CD14-positive monocyte (primary cell): ENCODE measurements around the gene FOXA1. TPM values are rescaled to one million over a fixed set of nuclear protein-coding genes. Genes with fewer than 3 reads are reported as not detected.

Experiments used
- DNase-seq, 3 donors: peaks; one replicate each; pipeline ENCODE4 v3.0.0-alpha.2; 2011 to 2022
- H2AFZ ChIP-seq: 2 replicates; pipeline ENCODE4 v1.6.0; 2012; ENCODE audit warnings: mild to moderate bottlenecking, low read depth, low read length, inconsistent platforms; ENCODE audit not compliant: insufficient read depth, poor library complexity, severe bottlenecking
- H3K27ac ChIP-seq, 2 donors: 1 replicate in 1 of 2; 2 replicates in 1 of 2; pipeline ENCODE4 v1.5.1; 2012 to 2013; ENCODE audit warnings: low read length in 2 of 2, control low read depth in 1 of 2, inconsistent platforms in 1 of 2, low read depth in 1 of 2, mild to moderate bottlenecking in 1 of 2
- H3K27me3 ChIP-seq, 2 donors: one replicate each; pipeline versions ENCODE4 v1.6.0 to v1.6.1; 2011 to 2013; ENCODE audit warnings: low read length in 2 of 2; ENCODE audit not compliant: control insufficient read depth in 2 of 2, insufficient read depth in 2 of 2
- H3K36me3 ChIP-seq, 2 donors: replicated peaks in 1 of 2; 1 replicate in 1 of 2; 2 replicates in 1 of 2; pipeline versions ENCODE4 v1.5.1 to v1.6.1; 2012 to 2013; ENCODE audit warnings: low read length in 2 of 2, control low read depth in 1 of 2, inconsistent platforms in 1 of 2, mild to moderate bottlenecking in 1 of 2; ENCODE audit not compliant: insufficient read depth in 2 of 2, control insufficient read depth in 1 of 2
- H3K4me1 ChIP-seq, 2 donors: 1 replicate in 1 of 2; 2 replicates in 1 of 2; pipeline versions ENCODE4 v1.5.1 to v1.6.1; 2012 to 2013; ENCODE audit warnings: low read length in 2 of 2, control low read depth in 1 of 2, inconsistent platforms in 1 of 2, mild to moderate bottlenecking in 1 of 2, moderate library complexity in 1 of 2; ENCODE audit not compliant: insufficient read depth in 2 of 2, control insufficient read depth in 1 of 2
- H3K4me2 ChIP-seq: replicated peaks from 2 replicates; pipeline ENCODE3; 2012; ENCODE audit warnings: low read length, moderate library complexity, mild to moderate bottlenecking; ENCODE audit not compliant: poor library complexity, severe bottlenecking; ENCODE audit errors: extremely low read depth
- H3K4me3 ChIP-seq, 3 experiments: fragments of 200-600 bp in 1 of 3; sonication (generic) in 1 of 3; replicated peaks in 1 of 3; 1 replicate in 2 of 3; 2 replicates in 1 of 3; pipeline ENCODE4 v1.5.1; 2011 to 2013; ENCODE audit warnings: low read length in 3 of 3, mild to moderate bottlenecking in 3 of 3, control low read depth in 2 of 3, low read depth in 2 of 3, inconsistent platforms in 1 of 3, moderate library complexity in 1 of 3
- H3K79me2 ChIP-seq: 2 replicates; pipeline ENCODE4 v1.6.0; 2012; ENCODE audit warnings: mild to moderate bottlenecking, control low read depth, inconsistent platforms, low read length, moderate library complexity; ENCODE audit not compliant: insufficient read depth
- H3K9ac ChIP-seq: 2 replicates; pipeline ENCODE4 v1.6.0; 2017; ENCODE audit warnings: low read length, mild to moderate bottlenecking; ENCODE audit not compliant: insufficient read depth, poor library complexity, severe bottlenecking
- H3K9me3 ChIP-seq, 2 donors: replicated peaks in 1 of 2; 1 replicate in 1 of 2; 2 replicates in 1 of 2; pipeline versions ENCODE4 v1.5.1 to v1.6.1; 2012 to 2013; ENCODE audit warnings: low read length in 2 of 2, control low read depth in 1 of 2; ENCODE audit not compliant: control insufficient read depth in 1 of 2, insufficient read depth in 1 of 2
- H4K20me1 ChIP-seq: 2 replicates; pipeline ENCODE4 v1.6.0; 2012; ENCODE audit warnings: mild to moderate bottlenecking, low read length, control low read depth, moderate library complexity; ENCODE audit not compliant: insufficient read depth
- H3K27ac Mint-ChIP-seq, 7 donors: one replicate each; pipeline ENCODE4 v1.8.0; 2020; ENCODE audit warnings: mild to moderate bottlenecking in 7 of 7, mixed read lengths in 7 of 7, moderate library complexity in 6 of 7, inconsistent platforms in 2 of 7
- H3K27me3 Mint-ChIP-seq, 3 donors: one replicate each; pipeline ENCODE4 v1.8.0; 2021 to 2022; ENCODE audit warnings: low read depth in 3 of 3, mild to moderate bottlenecking in 3 of 3, mixed read lengths in 3 of 3, moderate library complexity in 3 of 3, inconsistent platforms in 1 of 3
- H3K36me3 Mint-ChIP-seq, 2 donors: one replicate each; pipeline ENCODE4 v1.8.0; 2020; ENCODE audit warnings: mixed read lengths in 2 of 2, inconsistent platforms in 1 of 2, mild to moderate bottlenecking in 1 of 2
- H3K4me1 Mint-ChIP-seq: one replicate; pipeline ENCODE4 v1.8.0; 2020; ENCODE audit warnings: mild to moderate bottlenecking, mixed read lengths
- H3K4me3 Mint-ChIP-seq, 2 donors: one replicate each; pipeline ENCODE4 v1.8.0; 2020; ENCODE audit warnings: mild to moderate bottlenecking in 2 of 2, mixed read lengths in 2 of 2, moderate library complexity in 1 of 2
- H3K9me3 Mint-ChIP-seq, 7 donors: one replicate each; pipeline ENCODE4 v1.8.0; 2020 to 2022; ENCODE audit warnings: mixed read lengths in 7 of 7, mild to moderate bottlenecking in 6 of 7, moderate library complexity in 6 of 7, inconsistent platforms in 2 of 7
- WGBS: methylation state at CpG from one replicate; pipeline ENCODE4 v1.1.5; 2013; ENCODE audit warnings: missing lambda C conversion rate; ENCODE audit not compliant: insufficient coverage; 5-methylcytosine and 5-hydroxymethylcytosine counted together
- intact Hi-C, 2 donors: fragments of 100-400 bp; cut with micrococcal nuclease; formaldehyde crosslinking; loops; one replicate each; pipeline versions ENCODE4 v1.15.0 to v1.15.1; 2023
- polyA plus RNA-seq, 3 donors: library from polyadenylated mRNA; depleted of rRNA in 1 of 3; unstranded in 2 of 3; stranded (reverse) in 1 of 3; fragments of 300-500 nt in 2 of 3; fragments of >200 nt in 1 of 3; fragmentation: Illumina TruSeq in 2 of 3; gene quantifications; 1 replicate in 2 of 3; 2 replicates in 1 of 3; pipeline ENCODE4 v1.2.3, GENCODE V29; 2012 to 2021
- TF ChIP-seq, protein P1 (sequence below): fragments of 200-600 bp; IDR thresholded peaks from one replicate; pipeline ENCODE4 v1.8.0; 2022; ENCODE audit warnings: antibody characterized with exemption, mild to moderate bottlenecking

FOXA1 gene
- polyA plus RNA-seq, 3 donors: 0.09 TPM; not detected in 2

DNA sequence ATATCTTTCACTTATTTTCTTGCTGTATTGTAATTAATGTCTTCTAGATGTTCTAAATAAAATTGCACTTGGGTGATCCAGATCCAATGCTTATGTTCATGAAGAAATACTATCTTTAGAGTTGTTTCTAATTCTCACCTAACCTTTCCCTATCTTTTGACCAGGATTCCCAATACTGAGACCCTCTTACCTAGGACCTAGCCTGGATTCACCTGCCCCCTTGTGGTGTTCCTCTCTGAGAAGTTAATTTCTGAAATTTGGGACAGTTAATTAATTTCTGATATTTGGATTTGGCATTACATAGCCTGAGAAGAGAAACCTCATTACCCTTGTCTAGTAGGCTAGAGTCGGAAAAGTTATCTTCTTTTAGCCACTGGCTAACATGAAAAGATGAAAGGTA, 29.5 kb downstream of the FOXA1 start:
- Mint-ChIP-seq H3K27me3 (peaks cover 2 to 10% (median 2%) of the 10 kb centered on the region in 3 donors), H3K9me3 (peaks cover 0 to 1% (median 0%) of the 10 kb centered on the region in 7 donors)

DNA sequence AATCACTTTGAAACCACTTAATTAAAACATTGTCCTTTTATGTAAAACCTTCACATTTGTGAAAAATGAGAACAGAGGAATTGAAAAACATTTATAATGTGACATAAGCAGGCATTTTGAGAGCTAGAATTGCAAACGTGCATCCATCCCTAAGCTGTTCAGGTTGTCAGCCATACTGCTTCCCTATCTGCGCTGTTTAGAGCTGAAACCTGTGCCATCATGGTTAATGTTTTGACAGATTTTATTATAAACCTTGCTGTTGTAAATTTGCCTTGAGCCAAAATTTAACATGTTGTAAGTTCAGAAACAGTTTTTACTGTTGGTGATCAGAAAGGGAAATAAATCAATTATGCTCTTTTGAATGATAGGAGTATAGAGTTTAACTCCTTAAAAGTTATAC, 31.9 kb downstream of the FOXA1 start:
- H3K79me2 ChIP-seq: no peaks in the 10 kb centered on the region
- H3K27ac Mint-ChIP-seq: no peak overlapping the region
- no peaks in the 10 kb centered on the region for H4K20me1 ChIP-seq
- H3K4me2 ChIP-seq: no peak overlapping the region
- no peak overlapping the region for H3K9ac ChIP-seq
- H3K27me3 ChIP-seq: no peaks in the 10 kb centered on the region
- no peak overlapping the region for H2AFZ ChIP-seq
- H3K4me1 Mint-ChIP-seq: no peaks in the 10 kb centered on the region
- peaks cover 3 to 5% (median 3%) of the 10 kb centered on the region in 3 donors for H3K27me3 Mint-ChIP-seq
- H3K4me3 Mint-ChIP-seq: no peak overlapping the region
- TF ChIP-seq, protein P1, sequence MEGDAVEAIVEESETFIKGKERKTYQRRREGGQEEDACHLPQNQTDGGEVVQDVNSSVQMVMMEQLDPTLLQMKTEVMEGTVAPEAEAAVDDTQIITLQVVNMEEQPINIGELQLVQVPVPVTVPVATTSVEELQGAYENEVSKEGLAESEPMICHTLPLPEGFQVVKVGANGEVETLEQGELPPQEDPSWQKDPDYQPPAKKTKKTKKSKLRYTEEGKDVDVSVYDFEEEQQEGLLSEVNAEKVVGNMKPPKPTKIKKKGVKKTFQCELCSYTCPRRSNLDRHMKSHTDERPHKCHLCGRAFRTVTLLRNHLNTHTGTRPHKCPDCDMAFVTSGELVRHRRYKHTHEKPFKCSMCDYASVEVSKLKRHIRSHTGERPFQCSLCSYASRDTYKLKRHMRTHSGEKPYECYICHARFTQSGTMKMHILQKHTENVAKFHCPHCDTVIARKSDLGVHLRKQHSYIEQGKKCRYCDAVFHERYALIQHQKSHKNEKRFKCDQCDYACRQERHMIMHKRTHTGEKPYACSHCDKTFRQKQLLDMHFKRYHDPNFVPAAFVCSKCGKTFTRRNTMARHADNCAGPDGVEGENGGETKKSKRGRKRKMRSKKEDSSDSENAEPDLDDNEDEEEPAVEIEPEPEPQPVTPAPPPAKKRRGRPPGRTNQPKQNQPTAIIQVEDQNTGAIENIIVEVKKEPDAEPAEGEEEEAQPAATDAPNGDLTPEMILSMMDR: no peak
- no peak for DNase-seq
- no peaks in the 10 kb centered on the region for H3K36me3 ChIP-seq
- no peaks in the 10 kb centered on the region for H3K36me3 Mint-ChIP-seq
- H3K9me3 ChIP-seq: no peaks in the 10 kb centered on the region
- H3K4me3 ChIP-seq: no peak overlapping the region
- intact Hi-C loops: no loop called here
- 67% methylated on average over 1 of the region's 2 CpGs for WGBS
- peaks cover 0 to 3% (median 0%) of the 10 kb centered on the region in 7 donors for H3K9me3 Mint-ChIP-seq
- H3K4me1 ChIP-seq: no peaks in the 10 kb centered on the region
- no peak overlapping the region for H3K27ac ChIP-seq

More for the DNA sequence above, 29.5 kb downstream of the FOXA1 start:
- no peak overlapping the region for H2AFZ ChIP-seq
- DNase-seq: no peak
- H3K36me3 ChIP-seq: no peaks in the 10 kb centered on the region
- no peak overlapping the region for H3K9ac ChIP-seq
- TF ChIP-seq, protein P1: no peak
- no peaks in the 10 kb centered on the region for H3K9me3 ChIP-seq
- H3K79me2 ChIP-seq: no peaks in the 10 kb centered on the region
- no peak overlapping the region for H3K4me3 Mint-ChIP-seq
- no peaks in the 10 kb centered on the region for H3K4me1 Mint-ChIP-seq
- H3K27me3 ChIP-seq: no peaks in the 10 kb centered on the region
- H4K20me1 ChIP-seq: no peaks in the 10 kb centered on the region
- no peaks in the 10 kb centered on the region for H3K4me1 ChIP-seq
- H3K4me2 ChIP-seq: no peak overlapping the region
- no CpG with 5 or more reads among the region's 1 CpG for WGBS
- intact Hi-C loops: no loop called here
- no peaks in the 10 kb centered on the region for H3K36me3 Mint-ChIP-seq
- H3K4me3 ChIP-seq: no peak overlapping the region
- no peak overlapping the region for H3K27ac ChIP-seq
- H3K27ac Mint-ChIP-seq: no peak overlapping the region
